GM18505 (cell line): Measurements from ENCODE around the gene HSPA14.

Experiments used
- ATAC-seq: cut with Tn5 transposase; IDR thresholded peaks from one replicate; pipeline ENCODE4 v1.9.1; 2021; ENCODE audit not compliant: unreplicated experiment
- POLR2A ChIP-seq: IDR thresholded peaks from 4 replicates; pipeline ENCODE4 v1.6.1; 2011; ENCODE audit warnings: borderline replicate concordance; ENCODE audit not compliant: insufficient read depth, insufficient read length; ENCODE audit errors: extremely low read depth

The HSPA14 gene

DNA sequence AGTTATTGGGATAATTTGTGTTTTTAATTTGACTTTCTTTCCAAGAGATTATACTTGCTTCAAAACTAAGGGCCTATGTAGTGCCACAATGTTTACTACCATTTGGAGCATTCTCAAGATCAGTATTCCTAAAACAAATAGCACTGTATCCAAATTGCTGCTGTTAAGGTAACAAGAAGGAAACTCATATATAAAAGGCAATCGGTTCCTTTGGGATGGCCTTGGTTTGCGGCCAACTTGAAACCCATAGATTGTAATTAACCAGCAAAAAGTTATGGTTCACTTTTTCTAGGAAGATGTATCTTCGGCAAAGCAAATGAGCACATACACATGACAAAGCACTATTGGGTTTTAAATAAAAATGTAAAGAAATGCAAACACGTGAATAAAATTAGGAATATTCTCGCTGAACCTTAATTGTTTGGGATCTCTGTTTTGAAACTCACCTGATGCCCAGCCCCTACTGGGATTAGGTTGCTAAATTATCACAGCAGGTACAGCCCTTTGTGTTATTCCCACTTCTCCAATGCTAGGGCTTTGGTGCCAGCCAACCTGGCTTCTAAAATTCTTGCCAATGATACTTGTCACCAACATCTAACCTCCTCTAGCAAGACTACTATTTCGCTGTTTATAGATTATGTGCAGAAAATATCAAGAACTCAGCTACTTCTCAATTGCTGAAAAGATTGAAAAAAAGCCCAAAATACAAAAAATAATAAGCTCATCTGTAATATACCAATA lies 16.3 kb upstream of the HSPA14 start:
- no peak for TF ChIP-seq POLR2A
- no peak for ATAC-seq

DNA sequence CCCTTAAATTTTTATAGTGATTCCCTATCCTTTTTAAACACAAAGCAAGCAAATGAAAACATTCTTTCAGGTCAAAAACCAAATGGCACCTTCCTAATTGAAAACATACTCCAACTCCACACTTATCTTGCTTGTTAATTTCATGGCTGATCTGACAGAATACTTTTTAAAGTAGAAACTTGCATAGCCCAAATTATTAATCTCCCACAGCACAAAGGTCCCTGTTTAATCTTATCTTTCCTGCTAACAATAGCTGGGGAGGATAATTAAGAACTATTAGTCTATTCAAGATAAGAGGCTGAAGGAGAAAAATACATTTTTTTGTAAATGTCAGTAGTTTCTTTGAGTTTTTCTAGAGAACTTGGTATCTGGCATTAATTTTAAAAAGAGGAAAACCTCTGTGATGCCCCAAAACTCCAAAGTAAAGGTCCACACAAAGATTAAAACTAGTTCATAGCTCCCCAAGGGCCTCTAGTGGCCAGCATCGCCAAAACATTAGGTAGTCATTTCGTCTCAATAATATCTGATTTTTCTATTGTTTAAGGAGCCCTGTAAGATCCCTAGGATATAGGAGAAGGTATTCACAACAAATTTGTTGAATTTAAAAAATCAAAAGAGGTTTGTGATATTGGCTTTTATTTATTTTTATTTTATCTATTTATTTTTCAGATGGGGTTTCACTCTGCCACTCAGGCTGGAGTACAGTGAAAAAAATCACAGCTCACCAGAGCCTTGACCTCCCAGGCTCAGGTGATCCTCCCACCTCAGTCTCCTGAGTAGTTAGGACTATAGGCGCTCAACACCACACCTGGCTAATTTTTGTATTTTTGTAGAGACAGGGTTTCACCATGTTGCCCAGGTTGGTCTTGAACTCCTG lies 15.0 kb upstream of the HSPA14 start:
- no peak for ATAC-seq
- no peak for TF ChIP-seq POLR2A

DNA sequence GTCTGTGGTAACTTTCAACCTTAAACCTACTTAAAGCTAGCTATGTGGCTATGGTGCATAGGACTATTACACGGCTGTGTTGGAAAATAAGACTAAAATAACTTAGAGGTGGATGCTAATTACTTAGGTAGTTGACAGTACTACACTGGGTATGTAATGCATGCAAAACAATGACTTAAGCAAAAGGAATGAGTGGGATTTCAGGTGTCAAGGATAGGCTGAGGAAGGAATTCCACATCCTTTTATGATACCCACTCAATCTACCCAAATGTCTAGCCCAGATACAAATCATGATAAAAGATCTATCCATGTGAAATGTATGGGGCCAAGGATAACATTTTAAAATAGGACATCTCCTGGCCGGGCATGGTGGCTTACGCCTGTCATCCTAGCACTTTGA lies 14.1 kb upstream of the HSPA14 start:
- no peak for TF ChIP-seq POLR2A

DNA sequence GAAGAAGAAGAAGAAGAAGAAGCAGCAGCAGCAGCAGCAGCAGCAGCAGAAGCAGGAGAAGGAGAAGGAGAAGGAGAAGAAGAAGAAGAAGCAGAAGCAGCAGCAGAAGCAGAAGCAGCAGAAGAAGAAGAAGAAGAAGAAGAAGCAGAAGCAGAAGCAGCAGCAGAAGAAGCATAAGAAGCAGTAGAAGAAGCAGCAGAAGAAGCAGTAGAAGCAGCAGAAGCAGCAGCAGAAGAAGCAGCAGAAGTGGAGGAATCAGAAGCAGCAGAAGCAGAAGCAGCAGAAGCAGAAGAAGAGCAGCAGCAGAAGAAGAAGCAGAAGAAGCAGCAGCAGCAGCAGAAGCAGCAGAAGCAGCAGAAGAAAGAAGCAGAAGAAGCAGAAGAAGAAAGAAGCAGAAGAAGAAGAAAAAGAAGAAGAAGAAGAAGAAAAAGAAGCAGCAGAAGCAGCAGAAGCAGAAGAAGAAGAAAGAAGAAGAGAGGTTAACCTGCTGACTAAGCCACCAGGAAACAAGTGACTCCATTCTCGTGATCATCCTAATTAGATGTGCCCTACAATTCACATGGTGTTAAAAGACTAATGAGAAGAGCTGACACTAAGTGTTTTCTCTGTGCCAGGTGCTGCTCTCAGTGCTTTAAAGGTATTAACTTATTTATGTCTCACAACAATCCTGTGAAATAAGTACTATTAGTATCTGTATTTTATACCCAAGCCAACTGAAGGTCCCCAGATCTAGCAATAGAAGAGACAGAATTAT lies 11.9 kb upstream of the HSPA14 start:
- no peak for ATAC-seq
- no peak for TF ChIP-seq POLR2A

More for the DNA sequence above, 14.1 kb upstream of the HSPA14 start:
- ATAC-seq: no peak

DNA sequence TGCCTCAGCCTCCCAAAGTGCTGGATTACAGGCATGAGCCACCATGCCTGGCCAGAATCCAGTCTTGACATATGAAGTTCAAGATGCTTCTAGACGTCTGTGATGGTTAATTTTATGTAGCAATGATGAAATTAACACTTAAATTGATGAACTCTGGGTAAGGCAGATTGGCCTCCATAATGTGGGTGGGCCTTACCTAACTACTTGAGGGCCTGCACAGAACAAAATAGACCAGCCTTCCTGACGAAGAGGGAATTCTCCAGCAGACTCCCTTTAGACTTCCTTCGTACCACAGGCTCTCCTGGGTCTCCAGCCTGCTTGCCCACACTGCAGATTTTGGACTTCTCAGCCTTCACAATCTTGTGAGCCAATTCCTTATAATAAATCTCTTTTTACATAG lies 5.0 kb upstream of the HSPA14 start:
- no peak for TF ChIP-seq POLR2A
- no peak for ATAC-seq

DNA sequence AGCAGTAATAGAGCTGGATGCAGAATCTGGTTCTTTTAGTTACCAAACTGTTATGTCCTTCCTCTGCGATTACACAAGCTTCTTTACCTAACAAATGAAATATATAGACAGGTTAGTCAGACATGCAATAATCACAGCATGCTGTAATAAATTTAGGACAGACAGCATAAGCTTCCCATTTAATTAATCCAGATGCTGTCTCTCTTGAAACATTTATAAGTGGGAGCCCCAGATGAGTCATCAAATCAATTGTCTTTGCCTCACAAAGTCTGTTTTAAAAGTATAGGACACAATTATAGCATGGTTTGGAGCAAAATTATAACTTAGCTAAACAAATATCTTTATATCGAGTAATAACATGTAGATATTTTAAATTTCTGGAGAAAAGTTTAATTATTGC lies 1.9 kb upstream of the HSPA14 start:
- TF ChIP-seq POLR2A: no peak
- ATAC-seq: no peak

DNA sequence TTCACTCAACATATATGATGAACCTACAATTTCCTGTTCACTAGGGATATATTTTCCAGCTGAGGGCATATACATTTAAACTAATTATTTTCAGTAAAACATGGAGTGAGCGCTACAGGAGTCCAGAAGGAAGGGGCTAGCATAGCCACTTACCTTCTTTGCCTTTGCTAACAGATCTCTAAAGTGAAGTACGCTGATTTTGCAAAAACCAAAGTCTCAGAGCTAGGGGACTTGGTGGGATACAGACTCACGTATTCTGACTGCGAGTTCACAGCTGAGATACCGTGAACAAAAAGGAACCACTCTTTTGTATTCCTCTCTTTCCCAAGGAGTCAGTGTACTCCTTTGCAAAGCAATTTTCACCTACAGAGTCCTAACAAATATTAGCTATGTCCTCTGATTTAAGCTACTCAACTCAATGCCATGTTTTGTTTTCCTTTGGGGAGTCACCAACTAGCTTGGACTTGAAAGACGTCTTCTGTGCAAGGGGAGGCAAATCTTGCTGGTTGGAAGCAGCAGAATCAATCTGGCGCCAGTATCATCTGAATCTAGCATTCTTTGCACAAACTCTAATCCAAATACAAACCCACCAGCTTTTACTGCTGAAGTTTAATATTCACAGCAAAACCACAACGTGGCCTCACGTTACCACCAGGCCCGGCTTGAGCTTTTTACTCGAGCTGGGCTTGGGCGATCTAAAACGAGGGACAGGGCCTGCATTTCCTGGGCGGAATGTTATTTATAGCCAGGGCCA lies 926 bp upstream of the HSPA14 start:
- no peak for ATAC-seq
- no peak for TF ChIP-seq POLR2A

DNA sequence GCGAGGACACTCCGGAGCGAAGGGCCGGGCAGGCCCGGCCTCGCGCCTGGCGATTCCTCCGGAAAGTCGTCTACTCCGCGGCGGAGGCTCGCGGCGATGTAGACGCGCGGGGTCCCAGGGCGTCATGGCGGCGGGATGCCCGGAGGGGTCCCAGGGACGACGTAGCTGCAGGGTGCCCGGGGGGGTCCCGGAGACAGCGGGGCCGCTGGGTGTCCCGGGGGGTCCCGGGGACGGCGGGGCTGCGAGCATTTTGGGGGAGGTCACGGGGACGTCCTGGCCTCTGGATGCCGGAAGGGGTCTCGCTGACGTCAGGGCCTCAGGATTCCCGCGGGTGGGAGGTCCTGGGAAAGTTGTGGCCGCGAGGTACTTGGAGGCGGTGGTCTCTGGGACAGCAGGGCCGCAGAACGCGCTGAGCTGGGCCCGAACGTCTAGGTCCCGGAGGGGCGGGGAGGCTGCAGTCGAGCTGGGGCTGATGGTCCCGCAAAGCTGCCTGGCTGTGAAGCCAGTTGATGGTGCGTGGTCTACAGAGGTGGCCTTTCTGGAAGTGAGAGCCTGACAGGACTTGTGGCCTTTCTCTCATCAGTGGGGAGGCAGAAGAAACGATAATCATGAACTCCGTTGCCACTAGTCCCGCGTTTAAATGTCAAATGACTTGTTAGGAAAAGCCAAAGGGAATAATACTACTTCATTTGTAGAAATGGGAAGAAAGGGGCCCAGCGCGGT lies 637 bp downstream of the HSPA14 start:
- TF ChIP-seq POLR2A: no peak
- peak; percentile 11 for ATAC-seq

DNA sequence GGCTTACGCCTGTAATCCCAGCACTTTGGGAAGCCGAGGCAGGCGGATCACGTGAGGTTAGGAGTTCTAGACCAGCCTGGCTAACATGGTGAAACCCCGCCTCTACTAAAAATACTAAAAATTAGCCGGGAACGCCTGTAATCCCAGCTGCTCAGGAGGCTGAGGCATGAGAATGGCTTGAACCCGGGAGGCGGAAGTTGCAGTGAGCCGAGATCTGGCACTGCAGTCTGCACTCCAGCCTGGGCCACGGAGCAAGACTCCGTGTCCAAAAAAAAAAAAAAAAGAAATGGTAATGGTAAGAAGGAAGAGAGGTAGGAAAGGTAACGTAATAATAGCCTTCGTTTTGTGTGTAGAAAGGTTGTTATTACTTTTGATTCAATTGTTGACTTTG lies 1.2 kb downstream of the HSPA14 start:
- ATAC-seq: no peak
- no peak for TF ChIP-seq POLR2A

DNA sequence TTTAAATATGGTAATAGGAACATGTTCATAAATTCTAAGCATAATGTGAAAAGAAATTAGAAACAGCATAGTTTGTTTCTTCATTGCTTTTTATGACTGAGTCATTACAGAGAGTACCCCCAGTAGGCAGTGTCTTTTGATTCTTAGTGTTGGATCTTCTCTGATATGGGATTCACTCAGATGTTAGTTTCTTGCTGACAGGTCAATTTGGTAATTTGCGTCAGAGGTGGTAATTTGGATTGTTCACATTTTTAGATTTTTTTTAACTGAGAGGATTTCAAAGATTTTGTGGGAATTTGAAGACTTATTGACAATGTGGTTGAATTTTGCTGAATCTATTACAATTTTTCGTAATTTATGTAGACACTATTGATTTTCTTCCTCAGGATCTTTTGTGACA lies 2.1 kb downstream of the HSPA14 start:
- ATAC-seq: no peak
- TF ChIP-seq POLR2A: no peak

DNA sequence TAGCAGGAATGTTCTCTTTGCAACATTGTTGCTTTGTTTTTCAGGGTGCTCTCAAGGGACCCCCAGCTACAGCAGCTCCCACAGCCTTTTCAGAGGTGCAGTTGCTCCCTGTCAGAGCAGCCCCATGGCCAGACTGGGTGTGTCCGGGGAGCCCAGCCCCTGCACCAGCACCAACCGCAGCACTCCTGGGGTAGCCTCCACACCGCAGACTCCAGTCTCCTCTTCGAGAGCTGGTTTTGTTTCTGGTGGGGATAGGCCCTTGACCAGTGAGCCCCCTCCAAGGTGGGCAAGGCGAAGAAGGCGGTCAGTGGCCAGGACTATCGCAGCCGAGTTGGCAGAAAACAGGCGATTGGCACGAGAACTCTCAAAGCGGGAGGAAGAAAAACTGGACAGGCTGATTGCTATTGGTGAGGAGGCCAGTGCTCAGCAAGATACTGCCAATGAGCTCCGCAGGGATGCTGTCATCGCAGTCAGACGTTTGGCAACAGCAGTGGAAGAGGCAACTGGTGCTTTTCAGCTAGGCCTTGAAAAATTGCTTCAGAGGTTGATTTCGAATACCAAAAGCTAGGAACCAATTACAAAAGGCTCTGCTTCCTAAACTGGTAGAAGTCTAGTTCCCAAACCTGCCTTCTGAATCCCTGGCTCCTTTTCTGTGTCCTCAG lies 5.4 kb downstream of the HSPA14 start:
- TF ChIP-seq POLR2A: no peak
- no peak for ATAC-seq

DNA sequence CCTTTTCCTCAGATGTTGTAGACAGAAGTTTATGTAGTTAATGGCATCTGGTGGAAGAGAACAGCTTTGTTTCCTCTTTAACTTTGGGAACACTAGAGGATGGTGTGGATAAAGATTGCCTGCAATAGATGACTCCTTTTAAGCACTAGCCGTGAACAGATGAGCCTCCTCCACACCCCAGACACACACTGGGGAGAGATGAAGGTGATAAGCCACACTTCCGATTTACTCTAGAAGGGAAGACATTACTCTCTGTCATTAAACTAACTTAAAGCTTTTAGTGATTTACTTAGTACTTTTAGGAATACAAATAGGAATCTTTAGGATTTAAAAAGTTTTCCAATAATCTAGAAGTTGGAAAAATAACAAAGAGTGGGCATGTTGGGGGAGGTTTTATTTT lies 6.8 kb downstream of the HSPA14 start:
- no peak for TF ChIP-seq POLR2A
- no peak for ATAC-seq

DNA sequence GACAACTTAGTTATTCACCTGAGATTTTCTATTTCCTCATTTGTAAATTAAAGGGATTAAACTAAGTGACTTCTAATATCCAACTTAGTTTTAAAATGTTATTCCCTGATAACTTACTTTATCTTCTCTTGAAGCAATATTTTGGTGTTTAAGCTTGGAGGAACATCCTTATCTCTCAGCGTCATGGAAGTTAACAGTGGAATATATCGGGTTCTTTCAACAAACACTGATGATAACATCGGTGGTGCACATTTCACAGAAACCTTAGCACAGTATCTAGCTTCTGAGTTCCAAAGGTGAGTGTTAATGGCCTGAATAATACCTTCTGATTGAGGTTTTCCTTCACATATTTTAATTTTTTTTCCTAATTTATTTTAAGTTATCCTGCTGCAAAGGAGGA lies 14.1 kb downstream of the HSPA14 start:
- ATAC-seq: no peak
- TF ChIP-seq POLR2A: no peak

DNA sequence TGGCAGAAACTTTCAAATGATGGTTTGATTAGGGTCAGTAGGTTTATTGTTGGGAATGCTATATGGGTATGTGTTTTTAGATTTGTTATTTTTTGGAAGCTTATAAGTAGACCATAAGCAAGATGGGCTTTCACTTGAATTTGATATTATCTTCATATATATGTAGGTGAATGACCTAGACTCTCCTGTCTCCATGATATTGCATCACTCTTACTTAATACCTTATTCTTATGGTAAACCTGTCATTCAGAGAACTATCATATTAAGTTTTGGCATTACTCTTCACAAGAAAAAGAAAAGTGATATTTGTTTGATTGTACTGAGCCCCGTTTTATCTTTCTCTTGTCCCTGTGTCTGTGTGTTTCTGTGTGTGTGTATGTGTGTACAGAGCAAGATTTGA lies 17.3 kb downstream of the HSPA14 start:
- ATAC-seq: no peak
- TF ChIP-seq POLR2A: no peak
